HepG2 (cell line): ENCODE data around the gene TAF8. TPM values are rescaled to one million over a fixed set of nuclear protein-coding genes. Genes with fewer than 3 reads are reported as not detected.

Experiments used
- FOXO1 ChIP-seq: sonication (generic); formaldehyde crosslinking; IDR thresholded peaks from 2 replicates; pipeline ENCODE4 v1.4.0; 2020; ENCODE audit warnings: missing genetic modification reagents
- GABPA ChIP-seq, 2 experiments: IDR thresholded peaks; 2 replicates each; pipeline ENCODE4 v1.6.1; 2011 to 2016; ENCODE audit warnings: low read depth in 2 of 2, low read length in 1 of 2, missing biosample characterization in 1 of 2, missing genetic modification characterization in 1 of 2
- GATAD1 ChIP-seq: IDR thresholded peaks from 2 replicates; pipeline ENCODE4 v1.6.1; 2016; ENCODE audit warnings: missing genetic modification reagents, missing compliant biosample characterization
- HDAC1 ChIP-seq: sonication (generic); formaldehyde crosslinking; IDR thresholded peaks from 2 replicates; pipeline ENCODE4 v1.5.1; 2020; ENCODE audit warnings: mild to moderate bottlenecking, missing genetic modification reagents
- IKZF4 ChIP-seq: sonication (generic); formaldehyde crosslinking; IDR thresholded peaks from 2 replicates; pipeline ENCODE4 v1.5.1; 2020; ENCODE audit warnings: borderline replicate concordance, mild to moderate bottlenecking, low read depth, missing genetic modification reagents; ENCODE audit errors: not compliant biosample characterization
- KDM2A ChIP-seq: sonication (generic); formaldehyde crosslinking; IDR thresholded peaks from 2 replicates; pipeline ENCODE4 v1.4.0; 2020; ENCODE audit warnings: low read depth, missing genetic modification reagents, borderline replicate concordance
- POLR2AphosphoS5 ChIP-seq: IDR thresholded peaks from 2 replicates; pipeline ENCODE4 v1.6.1; 2012; ENCODE audit warnings: low read depth, low read length
- RARA ChIP-seq: IDR thresholded peaks from 2 replicates; pipeline ENCODE4 v1.6.1; 2016; ENCODE audit warnings: missing genetic modification reagents, missing compliant biosample characterization
- SAP130 ChIP-seq: IDR thresholded peaks from 2 replicates; pipeline ENCODE4 v1.6.1; 2016; ENCODE audit warnings: low read depth
- TOPORS ChIP-seq: sonication (generic); formaldehyde crosslinking; IDR thresholded peaks from 2 replicates; pipeline ENCODE4 v1.8.0; 2023; ENCODE audit warnings: mild to moderate bottlenecking, missing genetic modification reagents
- ZNF136 ChIP-seq: sonication (generic); formaldehyde crosslinking; IDR thresholded peaks from 2 replicates; pipeline ENCODE4 v1.8.1; 2022; ENCODE audit warnings: low read depth, mild to moderate bottlenecking, moderate library complexity, missing genetic modification reagents
- ZNF253 ChIP-seq: sonication (generic); formaldehyde crosslinking; IDR thresholded peaks from 2 replicates; pipeline ENCODE4 v1.8.0; 2022; ENCODE audit warnings: mild to moderate bottlenecking, missing genetic modification reagents, borderline replicate concordance
- ZNF326 ChIP-seq: sonication (generic); formaldehyde crosslinking; IDR thresholded peaks from 2 replicates; pipeline ENCODE4 v1.4.0; 2020; ENCODE audit warnings: missing genetic modification reagents, borderline replicate concordance
- ZNF772 ChIP-seq: sonication (generic); formaldehyde crosslinking; IDR thresholded peaks from 2 replicates; pipeline ENCODE4 v1.5.0; 2020; ENCODE audit warnings: mild to moderate bottlenecking, missing genetic modification reagents
- polyA plus RNA-seq, 8 experiments: library from polyadenylated mRNA; depleted of rRNA in 3 of 8; stranded (reverse) in 7 of 8; unstranded in 1 of 8; fragments of >200 nt; fragmentation: Illumina TruSeq in 4 of 8; extraction: Trizol in 4 of 8; gene quantifications; 2 replicates each; pipeline versions ENCODE4 v1.2.1 to v1.2.3, GENCODE V29; 2011 to 2016; ENCODE audit warnings: low read depth in 4 of 8, missing spikeins in 1 of 8, mixed read lengths in 1 of 8; ENCODE audit not compliant: insufficient read depth in 1 of 8
- total RNA-seq, 5 experiments: library from RNA; depleted of rRNA; stranded (reverse); fragments of >200 nt; fragmentation: Illumina TruSeq; extraction: Trizol; gene quantifications; 2 replicates each; pipeline ENCODE4 v1.2.3, GENCODE V29; 2016; ENCODE audit warnings: low read depth in 1 of 5
- TF ChIP-seq, protein P1 (sequence below): sonication (generic); formaldehyde crosslinking; conservative IDR thresholded peaks from 2 replicates; pipeline ENCODE4 v1.4.0; 2020; ENCODE audit warnings: missing genetic modification reagents
- TF ChIP-seq, protein P2 (sequence below): sonication (generic); formaldehyde crosslinking; IDR thresholded peaks from 2 replicates; pipeline ENCODE4 v1.8.0; 2022; ENCODE audit warnings: low read depth, missing genetic modification reagents
- TF ChIP-seq, protein P3 (sequence below): sonication (generic); formaldehyde crosslinking; IDR thresholded peaks from 2 replicates; pipeline ENCODE4 v1.4.0; 2020; ENCODE audit warnings: missing genetic modification reagents, low read depth, mild to moderate bottlenecking, borderline replicate concordance
- TF ChIP-seq, protein P4 (sequence below): IDR thresholded peaks from 2 replicates; pipeline ENCODE4 v1.6.1; 2012; ENCODE audit warnings: low read length, improper control_type of control experiment
- TF ChIP-seq, protein P5 (sequence below): IDR thresholded peaks from 2 replicates; pipeline ENCODE4 v1.6.1; 2018; ENCODE audit warnings: missing genetic modification reagents

The TAF8 gene
- total and polyA plus RNA-seq, 2 of the 13 experiments (the other 11 are each of a cell fraction or from before 2014, with no cell fraction given): 25.2 to 25.8 TPM

DNA sequence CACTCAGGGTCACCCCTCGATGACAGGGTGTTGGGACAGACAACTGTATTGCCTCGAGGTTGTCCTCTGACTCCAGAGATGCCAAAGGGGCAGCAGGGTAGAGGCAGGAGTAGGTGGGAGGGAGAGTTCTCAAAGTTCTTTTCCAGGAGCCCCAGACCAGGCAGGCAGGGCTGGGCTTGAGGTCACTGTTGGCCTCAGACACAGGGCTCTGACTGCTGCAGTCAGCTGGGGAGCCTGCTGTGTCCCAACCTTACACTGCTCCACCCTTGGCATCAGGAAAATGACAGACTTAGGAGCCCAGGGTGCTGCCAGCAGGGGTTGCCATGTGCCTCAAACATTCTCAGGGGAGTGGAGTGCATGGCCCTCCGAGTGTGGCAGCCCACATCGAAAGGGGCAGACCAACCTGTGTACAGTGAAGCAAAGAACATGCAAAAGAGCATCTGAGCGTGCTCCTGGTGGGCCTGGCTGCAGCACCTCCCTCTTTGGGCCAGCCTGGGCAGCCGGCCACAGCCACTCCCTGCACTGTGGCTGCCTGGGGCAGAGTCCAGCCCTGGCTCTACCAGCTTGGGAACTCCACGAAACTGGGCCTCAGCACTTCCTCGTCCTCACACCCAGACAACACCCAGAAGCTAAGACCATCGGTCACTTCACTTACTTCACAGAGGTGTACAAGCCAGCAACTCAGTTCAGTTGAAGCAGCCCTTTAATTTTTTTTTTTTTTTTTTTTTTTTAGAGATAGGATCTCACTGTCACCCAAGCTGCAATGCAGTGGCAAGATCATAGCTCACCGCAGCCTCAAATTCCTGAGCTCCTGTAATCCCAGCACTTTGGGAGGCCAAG is 68.1 kb downstream of the TAF8 start (continued):
- TF ChIP-seq, protein P1, sequence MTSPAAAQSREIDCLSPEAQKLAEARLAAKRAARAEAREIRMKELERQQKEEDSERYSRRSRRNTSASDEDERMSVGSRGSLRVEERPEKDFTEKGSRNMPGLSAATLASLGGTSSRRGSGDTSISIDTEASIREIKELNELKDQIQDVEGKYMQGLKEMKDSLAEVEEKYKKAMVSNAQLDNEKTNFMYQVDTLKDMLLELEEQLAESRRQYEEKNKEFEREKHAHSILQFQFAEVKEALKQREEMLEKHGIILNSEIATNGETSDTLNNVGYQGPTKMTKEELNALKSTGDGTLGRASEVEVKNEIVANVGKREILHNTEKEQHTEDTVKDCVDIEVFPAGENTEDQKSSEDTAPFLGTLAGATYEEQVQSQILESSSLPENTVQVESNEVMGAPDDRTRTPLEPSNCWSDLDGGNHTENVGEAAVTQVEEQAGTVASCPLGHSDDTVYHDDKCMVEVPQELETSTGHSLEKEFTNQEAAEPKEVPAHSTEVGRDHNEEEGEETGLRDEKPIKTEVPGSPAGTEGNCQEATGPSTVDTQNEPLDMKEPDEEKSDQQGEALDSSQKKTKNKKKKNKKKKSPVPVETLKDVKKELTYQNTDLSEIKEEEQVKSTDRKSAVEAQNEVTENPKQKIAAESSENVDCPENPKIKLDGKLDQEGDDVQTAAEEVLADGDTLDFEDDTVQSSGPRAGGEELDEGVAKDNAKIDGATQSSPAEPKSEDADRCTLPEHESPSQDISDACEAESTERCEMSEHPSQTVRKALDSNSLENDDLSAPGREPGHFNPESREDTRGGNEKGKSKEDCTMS: no peak
- TF ChIP-seq GATAD1 (CRISPR knock-in tag): no peak
- TF ChIP-seq, protein P2, sequence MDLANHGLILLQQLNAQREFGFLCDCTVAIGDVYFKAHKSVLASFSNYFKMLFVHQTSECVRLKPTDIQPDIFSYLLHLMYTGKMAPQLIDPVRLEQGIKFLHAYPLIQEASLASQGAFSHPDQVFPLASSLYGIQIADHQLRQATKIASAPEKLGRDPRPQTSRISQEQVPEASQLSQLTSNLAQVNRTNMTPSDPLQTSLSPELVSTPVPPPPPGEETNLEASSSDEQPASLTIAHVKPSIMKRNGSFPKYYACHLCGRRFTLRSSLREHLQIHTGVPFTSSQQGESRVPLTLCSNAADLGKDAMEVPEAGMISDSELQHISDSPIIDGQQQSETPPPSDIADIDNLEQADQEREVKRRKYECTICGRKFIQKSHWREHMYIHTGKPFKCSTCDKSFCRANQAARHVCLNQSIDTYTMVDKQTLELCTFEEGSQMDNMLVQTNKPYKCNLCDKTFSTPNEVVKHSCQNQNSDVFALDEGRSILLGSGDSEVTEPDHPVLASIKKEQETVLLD (CRISPR knock-in tag): no peak
- TF ChIP-seq GABPA (IDR thresholded peaks at IDR 0.05; ENCODE audit: low read depth, low read length): no peak
- TF ChIP-seq GABPA (CRISPR knock-in tag; IDR thresholded peaks at IDR 0.05; ENCODE audit: low read depth): peak; percentile 55
- peak; percentile 66 for TF ChIP-seq HDAC1 (CRISPR knock-in tag)
- TF ChIP-seq, protein P3, sequence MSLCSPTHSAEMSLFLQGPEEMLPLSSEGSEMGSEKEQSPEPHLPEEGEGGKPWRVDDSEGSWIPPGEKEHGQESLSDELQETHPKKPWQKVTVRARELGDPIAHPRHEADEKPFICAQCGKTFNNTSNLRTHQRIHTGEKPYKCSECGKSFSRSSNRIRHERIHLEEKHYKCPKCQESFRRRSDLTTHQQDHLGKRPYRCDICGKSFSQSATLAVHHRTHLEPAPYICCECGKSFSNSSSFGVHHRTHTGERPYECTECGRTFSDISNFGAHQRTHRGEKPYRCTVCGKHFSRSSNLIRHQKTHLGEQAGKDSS: peak; percentile 47; the same call in 1 of the 2 replicates
- TF ChIP-seq RARA (CRISPR knock-in tag): peak; percentile 66
- TF ChIP-seq SAP130 (CRISPR knock-in tag): peak; percentile 57
- TF ChIP-seq, protein P4, sequence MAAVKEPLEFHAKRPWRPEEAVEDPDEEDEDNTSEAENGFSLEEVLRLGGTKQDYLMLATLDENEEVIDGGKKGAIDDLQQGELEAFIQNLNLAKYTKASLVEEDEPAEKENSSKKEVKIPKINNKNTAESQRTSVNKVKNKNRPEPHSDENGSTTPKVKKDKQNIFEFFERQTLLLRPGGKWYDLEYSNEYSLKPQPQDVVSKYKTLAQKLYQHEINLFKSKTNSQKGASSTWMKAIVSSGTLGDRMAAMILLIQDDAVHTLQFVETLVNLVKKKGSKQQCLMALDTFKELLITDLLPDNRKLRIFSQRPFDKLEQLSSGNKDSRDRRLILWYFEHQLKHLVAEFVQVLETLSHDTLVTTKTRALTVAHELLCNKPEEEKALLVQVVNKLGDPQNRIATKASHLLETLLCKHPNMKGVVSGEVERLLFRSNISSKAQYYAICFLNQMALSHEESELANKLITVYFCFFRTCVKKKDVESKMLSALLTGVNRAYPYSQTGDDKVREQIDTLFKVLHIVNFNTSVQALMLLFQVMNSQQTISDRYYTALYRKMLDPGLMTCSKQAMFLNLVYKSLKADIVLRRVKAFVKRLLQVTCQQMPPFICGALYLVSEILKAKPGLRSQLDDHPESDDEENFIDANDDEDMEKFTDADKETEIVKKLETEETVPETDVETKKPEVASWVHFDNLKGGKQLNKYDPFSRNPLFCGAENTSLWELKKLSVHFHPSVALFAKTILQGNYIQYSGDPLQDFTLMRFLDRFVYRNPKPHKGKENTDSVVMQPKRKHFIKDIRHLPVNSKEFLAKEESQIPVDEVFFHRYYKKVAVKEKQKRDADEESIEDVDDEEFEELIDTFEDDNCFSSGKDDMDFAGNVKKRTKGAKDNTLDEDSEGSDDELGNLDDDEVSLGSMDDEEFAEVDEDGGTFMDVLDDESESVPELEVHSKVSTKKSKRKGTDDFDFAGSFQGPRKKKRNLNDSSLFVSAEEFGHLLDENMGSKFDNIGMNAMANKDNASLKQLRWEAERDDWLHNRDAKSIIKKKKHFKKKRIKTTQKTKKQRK: no peak
- TF ChIP-seq POLR2AphosphoS5: no peak
- TF ChIP-seq ZNF253 (CRISPR knock-in tag): peak; percentile 59; the same call in 1 of the 2 replicates
- 0 out of 2 replicates have a peak, but pooled peaks have one; percentile 9 for TF ChIP-seq ZNF772
- TF ChIP-seq ZNF326: no peak
- peak; percentile 32; the same call in 1 of the 2 replicates for TF ChIP-seq FOXO1 (CRISPR knock-in tag)
- peak; percentile 34; the same call in 1 of the 2 replicates for TF ChIP-seq KDM2A (CRISPR knock-in tag)
- TF ChIP-seq ZNF136 (CRISPR knock-in tag): 0 out of 2 replicates have a peak, but pooled peaks have one; percentile 51
- no peak for TF ChIP-seq TOPORS
- peak; percentile 63 for TF ChIP-seq IKZF4
- TF ChIP-seq, protein P5, sequence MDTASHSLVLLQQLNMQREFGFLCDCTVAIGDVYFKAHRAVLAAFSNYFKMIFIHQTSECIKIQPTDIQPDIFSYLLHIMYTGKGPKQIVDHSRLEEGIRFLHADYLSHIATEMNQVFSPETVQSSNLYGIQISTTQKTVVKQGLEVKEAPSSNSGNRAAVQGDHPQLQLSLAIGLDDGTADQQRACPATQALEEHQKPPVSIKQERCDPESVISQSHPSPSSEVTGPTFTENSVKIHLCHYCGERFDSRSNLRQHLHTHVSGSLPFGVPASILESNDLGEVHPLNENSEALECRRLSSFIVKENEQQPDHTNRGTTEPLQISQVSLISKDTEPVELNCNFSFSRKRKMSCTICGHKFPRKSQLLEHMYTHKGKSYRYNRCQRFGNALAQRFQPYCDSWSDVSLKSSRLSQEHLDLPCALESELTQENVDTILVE: peak; percentile 25; the same call in 1 of the 2 replicates
